Measurements from ENCODE around the gene SLC9A8.
A peak's percentile ranks its signal among the peaks of the same experiment; 100 is the strongest.

The SLC9A8 gene

DNA sequence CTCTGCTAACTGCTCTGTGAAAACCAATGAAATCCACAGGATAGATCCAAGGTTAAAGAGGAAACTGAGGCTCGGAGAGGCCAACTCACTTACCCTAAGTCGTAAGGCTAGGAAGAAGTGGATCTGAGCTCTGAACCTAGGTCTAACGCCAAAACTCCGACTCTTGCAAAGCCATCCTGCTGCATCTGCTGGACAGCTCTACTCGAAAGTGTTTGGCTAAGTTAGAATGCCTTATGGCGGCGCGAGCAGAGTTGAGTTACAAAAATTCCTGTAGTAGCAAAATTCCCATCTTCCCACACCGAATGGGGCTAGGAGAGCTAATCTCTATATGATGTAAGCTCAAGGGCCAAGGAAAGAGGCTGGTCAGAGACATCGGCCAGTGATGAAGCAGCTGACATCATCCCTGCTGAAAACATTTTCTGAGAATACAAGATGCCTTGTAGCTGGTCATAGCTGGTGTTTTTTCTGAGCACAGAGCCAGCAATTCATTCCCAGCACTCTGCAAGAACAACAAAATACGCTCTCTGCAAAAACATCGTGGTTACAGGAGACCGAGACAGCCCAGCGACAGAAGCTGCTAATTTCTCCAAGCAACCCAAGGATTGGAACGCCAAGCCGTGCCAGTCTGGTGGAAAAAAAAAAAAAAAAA, 100.9 kb downstream of the SLC9A8 start:
- DNase-seq (ENCODE audit: low read depth in 1 of 2, low spot score in 1 of 2): no peak

- DNase-seq (ENCODE audit: low read depth in 1 of 2, low spot score in 1 of 2): no peak
Measured at GRCh38 chr20:49914310-49915117, 101.9 kb downstream of the SLC9A8 start.

DNA sequence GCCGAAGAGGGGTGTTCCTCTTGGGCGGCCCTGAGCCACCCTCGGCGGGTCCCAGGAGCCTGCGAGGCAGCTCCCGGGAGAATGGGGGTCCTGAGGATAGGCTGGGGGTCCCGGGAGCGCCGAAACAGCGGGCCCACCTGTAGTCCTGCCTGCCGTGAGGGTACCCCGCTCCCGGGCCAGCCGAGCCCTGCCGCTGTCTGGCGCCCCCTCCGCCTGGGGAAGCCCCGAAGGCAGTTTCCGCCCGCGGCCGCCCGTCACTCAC, 102.4 kb downstream of the SLC9A8 start:
- no peak for DNase-seq (ENCODE audit: low read depth in 1 of 2, low spot score in 1 of 2)

DNA sequence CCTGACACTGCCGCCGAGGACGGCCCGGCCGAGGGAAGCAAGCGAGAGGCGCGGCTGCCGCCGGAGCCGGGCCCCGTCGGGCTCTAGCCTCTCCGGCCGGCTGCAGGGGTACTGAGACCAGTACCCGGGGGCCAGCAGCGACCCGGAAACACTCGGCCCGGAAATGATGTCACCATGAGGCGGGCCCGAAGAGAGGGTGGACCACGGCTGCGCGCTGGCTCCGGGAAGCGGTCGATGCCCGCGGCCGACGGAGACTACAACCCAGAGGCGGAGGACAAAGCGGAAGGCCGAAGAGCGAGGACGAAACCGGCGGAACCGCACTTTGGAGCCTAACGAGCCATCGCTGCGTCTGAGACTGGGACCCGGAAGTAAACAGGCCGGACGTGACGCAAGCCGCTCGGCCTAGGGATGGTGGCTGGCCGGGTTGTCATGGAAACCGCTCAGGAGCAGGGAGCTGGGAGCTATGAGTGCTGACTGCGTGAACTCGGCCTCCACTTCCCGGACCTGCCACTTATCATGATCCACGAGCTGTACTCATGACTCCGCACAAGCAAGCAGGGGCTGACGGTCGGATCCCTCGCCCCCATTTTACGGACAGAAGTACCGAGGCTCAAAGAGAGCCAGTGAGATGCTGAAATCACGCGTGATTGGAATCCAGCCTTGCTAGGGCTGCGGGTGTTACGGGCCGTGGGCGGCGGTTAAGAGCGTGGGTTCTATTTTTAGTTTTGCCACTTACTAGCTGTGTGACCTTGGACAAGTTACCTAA, 102.9 kb downstream of the SLC9A8 start, which contains the start of gene SPATA2:
Gene SPATA2, minus strand, starts transcription at position 150 of the 766 bp plus-strand sequence. CDS start 7,039 bp downstream, outside the sequence.
- DNase-seq (ENCODE audit: low read depth in 1 of 2, low spot score in 1 of 2): peak; percentile 81 to 86

- no peak for DNase-seq (ENCODE audit: low read depth in 1 of 2, low spot score in 1 of 2)
Measured at GRCh38 chr20:49916146-49917002, 103.7 kb downstream of the SLC9A8 start.

DNA sequence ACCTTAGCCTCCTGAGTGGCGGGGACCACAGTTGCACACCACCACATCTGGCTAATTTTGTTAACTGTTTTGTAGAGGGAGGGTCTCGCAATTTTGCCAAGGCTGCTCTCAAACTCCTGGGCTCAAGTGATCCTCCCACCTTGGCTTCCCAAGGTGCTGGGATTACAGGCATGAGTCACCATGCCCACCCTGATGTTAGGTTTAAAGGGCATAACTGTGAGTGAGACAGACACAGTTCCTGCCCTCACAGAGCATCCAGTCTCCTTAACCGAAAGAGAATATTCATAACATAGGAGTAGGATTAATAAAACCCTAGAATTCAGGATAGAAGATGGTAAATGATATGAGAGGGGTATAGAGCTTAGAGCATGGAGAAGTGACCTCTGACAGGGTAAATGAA, 105.8 kb downstream of the SLC9A8 start:
- DNase-seq (ENCODE audit: low read depth in 1 of 2, low spot score in 1 of 2): no peak

GRCh38 chr20:49919009-49919408, 106.4 kb downstream of the SLC9A8 start:
- DNase-seq (ENCODE audit: low read depth in 1 of 2, low spot score in 1 of 2): no peak

GRCh38 chr20:49919461-49919860, 106.8 kb downstream of the SLC9A8 start:
- DNase-seq (ENCODE audit: low read depth in 1 of 2, low spot score in 1 of 2): no peak

GRCh38 chr20:49924247-49924646, 111.6 kb downstream of the SLC9A8 start:
- no peak for DNase-seq (ENCODE audit: low read depth in 1 of 2, low spot score in 1 of 2)

DNA sequence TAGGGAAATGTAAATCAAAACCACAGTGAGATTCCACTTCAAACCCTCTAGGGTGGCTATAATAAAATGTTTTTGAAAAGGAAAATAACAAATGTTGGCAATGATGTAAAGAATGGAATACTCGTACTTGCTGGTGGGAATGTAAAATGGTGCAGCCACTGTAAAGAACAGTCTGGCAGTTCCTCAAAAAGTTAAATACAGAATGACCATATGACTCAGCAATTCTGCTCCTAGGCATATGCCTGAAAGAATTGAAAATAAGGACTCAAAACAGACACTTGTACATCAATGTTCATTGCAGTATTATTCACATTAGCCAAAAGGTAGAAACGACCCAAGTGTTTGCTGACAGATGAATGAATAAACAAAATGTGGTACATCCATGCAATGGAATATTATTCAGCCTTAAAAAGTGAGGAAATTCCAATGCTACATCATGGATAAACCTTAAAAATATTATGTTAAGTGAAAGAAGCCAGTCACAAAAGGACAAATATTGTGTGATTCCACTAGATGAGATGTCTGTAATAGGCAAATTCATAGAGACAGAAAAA, 113.3 kb downstream of the SLC9A8 start:
- DNase-seq (ENCODE audit: low read depth in 1 of 2, low spot score in 1 of 2): no peak

- peak; percentile 61 to 62 for DNase-seq (ENCODE audit: low read depth in 1 of 2, low spot score in 1 of 2)
Measured at GRCh38 chr20:49928411-49929141, 115.9 kb downstream of the SLC9A8 start.

GRCh38 chr20:49929142-49929494, 116.5 kb downstream of the SLC9A8 start:
- DNase-seq (ENCODE audit: low read depth in 1 of 2, low spot score in 1 of 2): no peak

DNA sequence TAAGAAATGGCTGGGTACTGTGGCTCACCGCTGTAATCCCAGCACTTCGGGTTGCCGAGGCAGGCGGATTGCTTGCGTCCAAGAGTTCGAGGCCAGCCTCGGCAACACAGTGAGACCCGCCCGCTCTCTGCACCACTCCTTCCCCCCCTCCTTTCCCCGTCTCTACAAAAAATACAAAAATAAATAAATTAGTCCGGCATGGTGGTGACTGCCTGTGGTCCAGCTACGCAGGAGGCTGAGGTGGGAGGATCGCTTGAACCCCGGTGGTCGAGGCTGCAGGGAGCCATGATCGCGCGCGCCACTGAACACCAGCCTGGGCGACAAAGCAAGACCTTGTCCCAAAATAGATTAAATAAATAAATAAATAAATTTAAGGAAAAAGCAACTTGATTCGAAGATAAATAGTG, 123.1 kb downstream of the SLC9A8 start:
- DNase-seq (ENCODE audit: low read depth in 1 of 2, low spot score in 1 of 2): no peak

DNA sequence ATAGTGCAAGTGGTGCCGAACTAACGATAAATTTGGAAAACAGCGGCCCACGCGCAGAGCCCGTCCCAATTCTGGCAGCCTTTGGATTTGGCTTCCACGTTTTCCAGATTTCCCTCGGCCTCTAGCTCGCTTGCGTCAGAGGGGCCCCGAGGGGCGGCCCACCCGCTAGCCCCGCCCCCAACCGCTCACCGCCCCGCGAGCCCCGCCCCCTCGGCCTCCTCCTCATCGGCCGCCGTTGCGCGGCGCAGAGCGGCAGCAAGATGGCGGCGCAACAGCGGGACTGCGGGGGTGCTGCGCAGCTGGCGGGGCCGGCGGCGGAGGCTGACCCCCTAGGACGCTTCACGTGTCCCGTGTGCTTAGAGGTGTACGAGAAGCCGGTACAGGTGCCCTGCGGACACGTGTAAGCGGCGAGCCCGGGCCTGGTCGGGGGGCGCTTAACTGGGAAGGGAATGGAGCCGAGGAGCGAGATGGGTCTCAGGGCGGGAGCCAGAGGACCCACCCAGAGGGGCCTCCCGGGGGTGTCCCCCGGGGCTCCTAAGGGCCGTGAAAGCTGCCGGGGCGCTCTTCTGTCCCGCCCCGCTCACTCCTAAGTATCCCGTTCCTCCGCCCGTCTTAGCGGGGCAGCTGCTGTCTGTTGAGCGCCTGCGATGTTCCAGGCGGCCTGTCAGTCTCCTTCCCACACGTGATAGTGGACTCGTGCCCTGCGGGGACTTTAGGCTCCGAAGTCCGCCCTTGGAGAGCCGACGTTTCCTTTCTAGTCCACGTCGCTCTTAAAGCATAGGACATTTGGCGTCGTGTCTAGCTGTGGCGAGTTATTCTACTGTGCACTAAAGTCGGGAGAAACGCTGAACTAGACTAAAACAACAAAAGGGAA, 123.8 kb downstream of the SLC9A8 start, which contains the start of gene RNF114:
Gene RNF114, plus strand, starts transcription at position 245 of the 874 bp plus-strand sequence. Its CDS starts 16 bp downstream, at position 261.
- DNase-seq (ENCODE audit: low read depth in 1 of 2, low spot score in 1 of 2): peak; percentile 80 to 86

DNA sequence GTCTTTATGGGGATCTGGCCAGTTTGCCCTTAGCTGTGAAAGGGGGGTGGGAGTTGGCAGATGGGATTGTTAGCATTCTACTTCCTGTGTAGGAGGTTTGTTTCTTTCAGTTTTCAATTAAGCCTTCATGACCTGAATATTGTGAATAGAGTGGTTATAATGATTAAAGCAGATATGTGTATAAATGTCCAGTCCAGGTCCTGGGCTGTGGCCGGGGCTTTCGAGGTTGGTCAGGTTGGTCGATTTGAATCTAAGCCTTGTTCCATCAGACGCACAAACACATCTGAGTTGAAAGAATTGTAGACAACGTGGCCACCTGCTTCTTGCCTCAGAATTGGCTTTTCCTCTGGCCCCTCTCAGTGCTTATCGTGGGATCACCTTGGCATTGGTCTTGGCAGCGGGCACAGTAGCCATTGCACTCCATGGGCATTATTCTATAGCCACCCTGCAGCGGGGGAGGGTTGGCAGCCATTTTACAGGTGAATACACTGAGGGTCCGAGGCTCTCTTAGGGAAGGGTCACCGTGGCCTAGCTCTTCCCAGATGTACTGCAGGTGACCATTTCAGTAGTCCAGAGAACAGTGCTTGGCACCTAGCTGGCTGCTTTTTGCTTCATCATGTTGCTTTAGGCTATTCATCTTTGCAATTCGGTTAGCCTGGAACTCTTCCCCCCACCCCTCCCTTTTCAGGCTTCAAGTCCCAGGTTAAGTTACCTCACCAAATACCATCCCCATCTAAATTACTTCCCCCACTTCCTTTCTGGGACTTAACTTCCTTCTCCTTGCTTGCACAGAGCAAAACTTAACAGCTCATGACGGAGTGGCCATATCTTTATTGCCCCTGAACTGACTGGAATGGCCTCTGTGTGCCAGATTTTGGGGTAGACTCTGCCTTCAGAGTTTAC, 124.7 kb downstream of the SLC9A8 start:
- DNase-seq (ENCODE audit: low read depth in 1 of 2, low spot score in 1 of 2): no peak

DNA sequence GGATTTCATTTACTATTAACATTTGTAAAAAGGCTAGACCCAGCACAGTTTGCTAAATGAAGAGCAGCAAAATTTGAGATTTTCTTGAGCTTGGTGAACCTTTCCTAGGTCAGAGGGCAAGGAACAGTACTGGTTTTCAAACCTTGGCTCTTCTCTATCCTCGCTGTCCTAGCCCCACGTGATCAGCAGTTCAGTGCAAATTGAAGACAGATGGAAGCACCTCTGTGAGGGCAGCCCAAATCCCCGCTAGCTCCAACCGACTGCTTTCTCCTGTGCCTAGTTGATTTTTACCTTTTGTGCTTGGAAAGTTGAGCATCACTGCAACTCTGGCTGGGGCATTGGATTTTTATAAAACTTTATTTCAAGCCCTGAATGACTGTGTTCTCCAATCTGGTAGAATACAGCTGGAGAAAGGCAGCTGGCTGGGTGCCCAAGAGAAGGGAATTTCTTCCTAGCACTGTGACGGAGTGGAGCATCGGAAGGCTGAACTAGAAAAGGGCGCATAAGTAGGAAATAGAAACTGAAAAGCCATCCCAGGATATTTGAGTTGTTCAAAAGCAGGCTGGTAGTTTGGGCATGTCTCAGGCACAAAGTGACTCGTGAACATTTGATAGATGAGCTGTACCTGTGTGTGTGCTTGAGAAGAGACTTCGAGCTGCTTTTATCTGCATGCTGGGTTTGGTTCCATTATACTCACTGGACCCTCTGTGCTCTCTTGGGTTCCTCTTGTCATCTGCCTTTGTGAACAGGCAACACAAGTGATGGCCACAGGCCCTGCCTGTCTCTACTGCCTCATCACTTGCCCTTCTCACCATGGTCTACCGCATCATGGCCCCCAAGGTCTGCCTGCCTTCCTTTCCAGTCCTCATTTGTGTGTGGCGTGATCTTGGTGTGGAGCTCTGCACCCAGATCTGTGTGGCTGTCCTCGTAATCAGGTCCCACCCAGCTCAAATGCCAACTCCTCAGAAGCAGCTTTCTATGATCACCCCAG, 125.8 kb downstream of the SLC9A8 start:
- DNase-seq (ENCODE audit: low read depth in 1 of 2, low spot score in 1 of 2): no peak

DNA sequence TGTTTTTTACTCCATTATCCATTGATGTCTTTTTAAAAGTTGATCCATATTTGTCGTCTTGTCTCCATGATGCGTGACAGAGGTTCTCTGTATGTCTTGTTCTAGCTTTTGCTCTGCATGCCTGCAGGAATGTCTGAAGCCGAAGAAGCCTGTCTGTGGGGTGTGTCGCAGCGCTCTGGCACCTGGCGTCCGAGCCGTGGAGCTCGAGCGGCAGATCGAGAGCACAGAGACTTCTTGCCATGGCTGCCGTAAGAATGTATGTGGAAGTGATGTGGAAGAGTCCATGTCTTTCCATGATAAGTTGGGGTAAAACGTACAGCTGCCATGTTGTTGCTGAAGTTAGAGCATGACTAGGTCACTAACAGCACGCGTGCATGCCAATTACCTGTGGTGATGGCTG, 128.8 kb downstream of the SLC9A8 start:
- no peak for DNase-seq (ENCODE audit: low read depth in 1 of 2, low spot score in 1 of 2)

All from activated T-helper 1 cell treated with anti-CD3 and anti-CD28 coated beads, Interleukin-2, amount 50 U/mL, for 16 hours (primary cell).